DOHH2 (cell line): Measurements from ENCODE around the gene TMEM132D.

Experiments used
- H3F3A ChIP-seq: fragments of 200-600 bp; sonication (generic), shearing (Covaris generic); 2 replicates; pipeline ENCODE4 v1.6.0; 2016; ENCODE audit warnings: antibody characterized with exemption, mild to moderate bottlenecking; ENCODE audit not compliant: control insufficient read depth, insufficient read depth
- H3K27ac ChIP-seq: fragments of 200-600 bp; sonication (generic); 2 replicates; pipeline ENCODE4 v1.5.1; 2014; ENCODE audit warnings: low read depth, mild to moderate bottlenecking, low read length, moderate library complexity
- H3K27me3 ChIP-seq: fragments of 200-600 bp; sonication (generic); 2 replicates; pipeline ENCODE4 v1.6.1; 2014; ENCODE audit warnings: mild to moderate bottlenecking, low read length, mixed read lengths; ENCODE audit not compliant: control insufficient read depth
- H3K36me3 ChIP-seq: fragments of 200-600 bp; sonication (generic); 2 replicates; pipeline ENCODE4 v1.6.1; 2014; ENCODE audit warnings: mild to moderate bottlenecking, low read length, moderate library complexity, mixed read lengths; ENCODE audit not compliant: control insufficient read depth
- H3K4me1 ChIP-seq: fragments of 200-600 bp; sonication (generic); 2 replicates; pipeline ENCODE4 v1.6.1; 2014; ENCODE audit warnings: mild to moderate bottlenecking, low read length, mixed read lengths; ENCODE audit not compliant: control insufficient read depth
- H3K4me2 ChIP-seq: fragments of 200-600 bp; sonication (generic); 2 replicates; pipeline ENCODE4 v1.6.0; 2014; ENCODE audit warnings: mild to moderate bottlenecking, low read length, moderate library complexity
- H3K4me3 ChIP-seq: fragments of 200-600 bp; sonication (generic); 2 replicates; pipeline ENCODE4 v1.5.1; 2014; ENCODE audit warnings: mild to moderate bottlenecking, low read length, mixed read lengths
- H3K79me2 ChIP-seq: fragments of 200-600 bp; sonication (generic); 2 replicates; pipeline ENCODE4 v1.6.1; 2014; ENCODE audit warnings: mild to moderate bottlenecking, low read length, mixed read lengths; ENCODE audit not compliant: control insufficient read depth
- H3K9me2 ChIP-seq: fragments of 200-600 bp; sonication (generic); replicated peaks from 2 replicates; pipeline ENCODE4 v1.6.1; 2014; ENCODE audit warnings: mild to moderate bottlenecking, low read length, mixed read lengths; ENCODE audit not compliant: control insufficient read depth
- H3K9me3 ChIP-seq: fragments of 200-600 bp; sonication (generic); 2 replicates; pipeline ENCODE4 v1.6.1; 2014; ENCODE audit warnings: antibody characterized with exemption, low read length, mixed read lengths; ENCODE audit not compliant: control insufficient read depth, insufficient read depth
- H4K20me1 ChIP-seq: fragments of 200-600 bp; sonication (generic); 2 replicates; pipeline ENCODE4 v1.6.0; 2014; ENCODE audit warnings: low read depth, mild to moderate bottlenecking, antibody characterized with exemption, low read length, moderate library complexity; ENCODE audit not compliant: control insufficient read depth, insufficient read depth
- EZH2phosphoT487 ChIP-seq: fragments of 200-600 bp; sonication (generic); IDR thresholded peaks from 2 replicates; pipeline ENCODE4 v1.6.1; 2017; ENCODE audit warnings: borderline replicate concordance, mild to moderate bottlenecking, antibody characterized with exemption, low read length, moderate library complexity, mixed read lengths
- TF ChIP-seq, protein P1 (sequence below): fragments of 200-600 bp; sonication (generic); IDR thresholded peaks from one replicate; pipeline ENCODE4 v1.5.1; 2014; ENCODE audit warnings: antibody characterized with exemption, mild to moderate bottlenecking, low read depth, low read length; ENCODE audit not compliant: poor library complexity, severe bottlenecking

The TMEM132D gene

GRCh38 chr12:129903092-129903945 lies 506 bp downstream of the TMEM132D start:
- no peaks in the 10 kb centered on the region for H3K79me2 ChIP-seq
- H3F3A ChIP-seq, result no peaks in the 10 kb centered on the region
- H3K4me1 ChIP-seq, result no peaks in the 10 kb centered on the region
- H4K20me1 ChIP-seq, result no peaks in the 10 kb centered on the region
- no peaks in the 10 kb centered on the region for H3K9me2 ChIP-seq
- H3K4me2 ChIP-seq, result no peak overlapping the region
- H3K27me3 ChIP-seq, result no peaks in the 10 kb centered on the region
- H3K9me3 ChIP-seq, result no peaks in the 10 kb centered on the region
- TF ChIP-seq, protein P1, sequence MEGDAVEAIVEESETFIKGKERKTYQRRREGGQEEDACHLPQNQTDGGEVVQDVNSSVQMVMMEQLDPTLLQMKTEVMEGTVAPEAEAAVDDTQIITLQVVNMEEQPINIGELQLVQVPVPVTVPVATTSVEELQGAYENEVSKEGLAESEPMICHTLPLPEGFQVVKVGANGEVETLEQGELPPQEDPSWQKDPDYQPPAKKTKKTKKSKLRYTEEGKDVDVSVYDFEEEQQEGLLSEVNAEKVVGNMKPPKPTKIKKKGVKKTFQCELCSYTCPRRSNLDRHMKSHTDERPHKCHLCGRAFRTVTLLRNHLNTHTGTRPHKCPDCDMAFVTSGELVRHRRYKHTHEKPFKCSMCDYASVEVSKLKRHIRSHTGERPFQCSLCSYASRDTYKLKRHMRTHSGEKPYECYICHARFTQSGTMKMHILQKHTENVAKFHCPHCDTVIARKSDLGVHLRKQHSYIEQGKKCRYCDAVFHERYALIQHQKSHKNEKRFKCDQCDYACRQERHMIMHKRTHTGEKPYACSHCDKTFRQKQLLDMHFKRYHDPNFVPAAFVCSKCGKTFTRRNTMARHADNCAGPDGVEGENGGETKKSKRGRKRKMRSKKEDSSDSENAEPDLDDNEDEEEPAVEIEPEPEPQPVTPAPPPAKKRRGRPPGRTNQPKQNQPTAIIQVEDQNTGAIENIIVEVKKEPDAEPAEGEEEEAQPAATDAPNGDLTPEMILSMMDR, result no peak
- no peak overlapping the region for H3K4me3 ChIP-seq
- H3K27ac ChIP-seq, result no peak overlapping the region
- H3K36me3 ChIP-seq, result no peaks in the 10 kb centered on the region

- H3K79me2 ChIP-seq, result no peaks in the 10 kb centered on the region
- no peaks in the 10 kb centered on the region for H3K36me3 ChIP-seq
- TF ChIP-seq EZH2phosphoT487, result no peak
- TF ChIP-seq, protein P1, result no peak
- no peak overlapping the region for H3K4me2 ChIP-seq
- no peaks in the 10 kb centered on the region for H4K20me1 ChIP-seq
- H3K27me3 ChIP-seq, result no peaks in the 10 kb centered on the region
- H3K27ac ChIP-seq, result no peak overlapping the region
- no peaks in the 10 kb centered on the region for H3K9me3 ChIP-seq
- H3K9me2 ChIP-seq, result no peaks in the 10 kb centered on the region
- no peaks in the 10 kb centered on the region for H3F3A ChIP-seq
- H3K4me3 ChIP-seq, result no peak overlapping the region
- no peaks in the 10 kb centered on the region for H3K4me1 ChIP-seq
Observed at GRCh38 chr12:129902371-129903091, 1.3 kb downstream of the TMEM132D start.

GRCh38 chr12:129901254-129901653 lies 2.6 kb downstream of the TMEM132D start:
- no peaks in the 10 kb centered on the region for H3K9me2 ChIP-seq
- H3K4me3 ChIP-seq, result no peak overlapping the region
- H3K27ac ChIP-seq, result no peak overlapping the region
- H3K79me2 ChIP-seq, result no peaks in the 10 kb centered on the region
- H4K20me1 ChIP-seq, result no peaks in the 10 kb centered on the region
- H3K36me3 ChIP-seq, result no peaks in the 10 kb centered on the region
- no peaks in the 10 kb centered on the region for H3K9me3 ChIP-seq
- no peak for TF ChIP-seq EZH2phosphoT487
- TF ChIP-seq, protein P1, result no peak
- no peaks in the 10 kb centered on the region for H3K27me3 ChIP-seq
- H3K4me2 ChIP-seq, result no peak overlapping the region
- no peaks in the 10 kb centered on the region for H3K4me1 ChIP-seq
- H3F3A ChIP-seq, result no peaks in the 10 kb centered on the region
